Fibroblast of lung (primary cell): ENCODE data around the gene SOX12.

Experiments
- EZH2 ChIP-seq: IDR thresholded peaks from 2 replicates; pipeline ENCODE4 v1.5.1; 2012; ENCODE audit warnings: low read length, control low read depth, mild to moderate bottlenecking; ENCODE audit errors: missing control alignments
- TF ChIP-seq, protein P1 (sequence below), 2 donors: IDR thresholded peaks in 1 of 2; conservative IDR thresholded peaks in 1 of 2; 1 replicate in 1 of 2; 2 replicates in 1 of 2; pipeline ENCODE4 v1.5.1; 2011 to 2012; ENCODE audit warnings: low read length in 2 of 2, control low read depth in 1 of 2, inconsistent platforms in 1 of 2, low read depth in 1 of 2, mild to moderate bottlenecking in 1 of 2

DNA sequence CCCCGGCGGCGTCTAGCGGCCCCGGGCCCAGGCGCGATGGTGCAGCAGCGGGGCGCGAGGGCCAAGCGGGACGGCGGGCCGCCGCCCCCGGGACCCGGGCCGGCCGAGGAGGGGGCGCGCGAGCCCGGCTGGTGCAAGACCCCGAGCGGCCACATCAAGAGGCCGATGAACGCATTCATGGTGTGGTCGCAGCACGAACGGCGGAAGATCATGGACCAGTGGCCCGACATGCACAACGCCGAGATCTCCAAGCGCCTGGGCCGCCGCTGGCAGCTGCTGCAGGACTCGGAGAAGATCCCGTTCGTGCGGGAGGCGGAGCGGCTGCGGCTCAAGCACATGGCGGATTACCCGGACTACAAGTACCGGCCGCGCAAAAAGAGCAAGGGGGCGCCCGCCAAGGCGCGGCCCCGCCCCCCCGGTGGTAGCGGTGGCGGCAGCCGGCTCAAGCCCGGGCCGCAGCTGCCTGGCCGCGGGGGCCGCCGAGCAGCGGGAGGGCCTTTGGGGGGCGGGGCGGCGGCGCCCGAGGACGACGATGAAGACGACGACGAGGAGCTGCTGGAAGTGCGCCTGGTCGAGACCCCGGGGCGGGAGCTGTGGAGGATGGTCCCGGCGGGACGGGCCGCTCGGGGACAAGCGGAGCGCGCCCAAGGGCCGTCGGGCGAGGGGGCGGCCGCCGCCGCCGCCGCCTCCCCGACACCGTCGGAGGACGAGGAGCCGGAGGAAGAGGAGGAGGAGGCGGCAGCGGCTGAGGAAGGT, 715 bp downstream of the SOX12 start:
- TF ChIP-seq, protein P1, sequence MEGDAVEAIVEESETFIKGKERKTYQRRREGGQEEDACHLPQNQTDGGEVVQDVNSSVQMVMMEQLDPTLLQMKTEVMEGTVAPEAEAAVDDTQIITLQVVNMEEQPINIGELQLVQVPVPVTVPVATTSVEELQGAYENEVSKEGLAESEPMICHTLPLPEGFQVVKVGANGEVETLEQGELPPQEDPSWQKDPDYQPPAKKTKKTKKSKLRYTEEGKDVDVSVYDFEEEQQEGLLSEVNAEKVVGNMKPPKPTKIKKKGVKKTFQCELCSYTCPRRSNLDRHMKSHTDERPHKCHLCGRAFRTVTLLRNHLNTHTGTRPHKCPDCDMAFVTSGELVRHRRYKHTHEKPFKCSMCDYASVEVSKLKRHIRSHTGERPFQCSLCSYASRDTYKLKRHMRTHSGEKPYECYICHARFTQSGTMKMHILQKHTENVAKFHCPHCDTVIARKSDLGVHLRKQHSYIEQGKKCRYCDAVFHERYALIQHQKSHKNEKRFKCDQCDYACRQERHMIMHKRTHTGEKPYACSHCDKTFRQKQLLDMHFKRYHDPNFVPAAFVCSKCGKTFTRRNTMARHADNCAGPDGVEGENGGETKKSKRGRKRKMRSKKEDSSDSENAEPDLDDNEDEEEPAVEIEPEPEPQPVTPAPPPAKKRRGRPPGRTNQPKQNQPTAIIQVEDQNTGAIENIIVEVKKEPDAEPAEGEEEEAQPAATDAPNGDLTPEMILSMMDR (conservative IDR thresholded peaks at IDR 0.05 in 1 of 2, IDR thresholded peaks at IDR 0.05 in 1 of 2; ENCODE audit: low read depth in 1 of 2, low read length in 2 of 2), result no peak
- TF ChIP-seq EZH2, result no peak
